HG02970 (cell line): ENCODE results near the gene ANKRD28.
"Not testable (repeated sequence)": the region's sequence is repeated elsewhere in the genome, so short reads cannot be mapped to it uniquely, and the experiment has no call there.

Experiments
- ATAC-seq: cut with Tn5 transposase; IDR thresholded peaks from one replicate; pipeline ENCODE4 v1.9.1; 2021; ENCODE audit warnings: mild to moderate bottlenecking, moderate library complexity, moderate number of reproducible peaks; ENCODE audit not compliant: unreplicated experiment, low FRiP score

Gene ANKRD28

DNA sequence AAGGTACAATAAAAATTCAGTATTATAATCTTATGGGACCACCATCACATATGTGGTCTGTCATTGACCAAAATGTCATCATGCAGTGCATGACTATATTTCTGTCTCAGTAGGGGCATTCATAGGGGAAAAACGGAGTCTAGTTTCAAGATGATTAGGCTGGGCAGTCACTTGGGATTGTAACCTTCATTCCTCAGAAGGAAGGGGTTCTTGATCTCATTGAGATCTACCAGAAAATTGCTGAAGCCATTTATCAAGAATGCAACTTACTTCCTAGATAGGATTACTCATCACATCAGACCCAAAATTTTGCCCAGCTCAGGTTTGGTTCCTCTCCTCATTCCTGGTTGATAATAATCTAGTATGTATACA lies 158.9 kb downstream of the ANKRD28 start:
- ATAC-seq = no peak

DNA sequence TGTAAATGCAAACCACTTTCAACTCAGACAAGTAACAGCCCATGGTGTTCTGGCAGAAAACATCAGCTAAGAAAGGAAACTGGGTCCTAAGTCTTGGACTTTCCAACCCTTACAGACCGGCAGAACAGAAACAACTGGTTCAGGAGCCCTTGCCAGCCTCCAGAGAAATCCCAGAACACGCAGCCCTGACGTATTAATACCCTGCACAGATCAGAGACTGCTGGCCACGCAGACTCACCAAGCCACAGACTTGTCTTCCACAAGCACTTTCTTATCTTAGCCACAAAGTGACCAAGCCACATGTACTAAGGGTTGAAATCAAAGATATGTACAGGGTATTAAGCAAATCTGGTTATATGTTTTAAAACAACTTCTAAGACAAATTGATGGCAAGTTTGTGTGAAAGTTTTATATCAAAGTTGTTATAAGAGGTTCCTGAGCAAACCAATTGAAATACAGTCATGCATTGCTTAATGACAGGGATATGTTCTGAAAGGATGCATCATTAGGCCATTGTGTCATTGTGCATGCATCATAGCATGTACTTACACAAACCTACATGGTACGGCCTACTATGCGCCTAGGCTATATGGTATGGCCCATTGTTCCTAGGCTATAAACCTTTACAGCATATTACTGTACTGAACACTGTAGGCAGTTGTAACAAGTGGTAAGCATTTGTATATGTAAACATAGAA lies 159.4 kb downstream of the ANKRD28 start:
- no peak for ATAC-seq

DNA sequence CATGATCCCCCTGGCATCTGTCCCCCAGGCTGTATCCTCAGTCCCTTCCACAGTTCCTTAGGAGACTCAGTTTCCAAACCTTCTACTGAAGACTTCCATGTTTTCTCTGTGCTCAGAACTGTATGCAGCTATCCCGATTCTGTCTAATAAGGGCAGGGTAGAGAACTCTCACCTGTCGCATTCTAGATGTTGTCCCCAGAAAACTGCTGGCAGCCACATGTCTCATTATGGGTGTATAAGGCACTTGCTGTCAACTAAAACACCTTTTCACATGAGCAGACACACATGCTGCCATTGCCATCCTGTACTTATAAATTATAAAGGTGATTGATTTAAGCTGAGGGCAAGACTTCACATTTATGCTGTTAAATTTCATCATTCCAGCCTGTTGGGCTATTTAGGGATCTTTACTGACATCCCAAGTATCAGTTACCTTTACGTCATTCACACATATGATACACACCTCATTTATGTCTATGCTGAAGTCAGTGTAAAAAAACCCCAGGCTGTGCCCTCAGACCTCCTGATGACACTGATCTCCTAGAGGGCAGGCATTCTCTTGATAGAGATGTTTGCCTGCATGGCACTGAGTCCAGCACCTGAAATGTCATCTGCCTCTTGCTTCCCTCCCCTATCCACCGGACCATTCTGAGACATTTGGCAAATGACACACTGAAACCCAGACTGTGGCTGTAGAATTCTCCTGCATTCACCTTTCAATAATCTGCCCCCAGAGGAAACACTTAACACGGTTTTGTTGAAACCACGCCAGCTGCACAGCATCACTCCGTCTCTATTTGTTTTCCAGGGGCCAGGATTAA lies 160.4 kb downstream of the ANKRD28 start:
- no peak for ATAC-seq

GRCh38 chr3:15636028-15636709 lies 161.6 kb downstream of the ANKRD28 start:
- no peak for ATAC-seq

- no peak for ATAC-seq
These were observed 162.6 kb downstream of the ANKRD28 start for GRCh38 chr3:15635121-15635661.

- ATAC-seq = no peak
These were observed 163.1 kb downstream of the ANKRD28 start for GRCh38 chr3:15634671-15635070.

DNA sequence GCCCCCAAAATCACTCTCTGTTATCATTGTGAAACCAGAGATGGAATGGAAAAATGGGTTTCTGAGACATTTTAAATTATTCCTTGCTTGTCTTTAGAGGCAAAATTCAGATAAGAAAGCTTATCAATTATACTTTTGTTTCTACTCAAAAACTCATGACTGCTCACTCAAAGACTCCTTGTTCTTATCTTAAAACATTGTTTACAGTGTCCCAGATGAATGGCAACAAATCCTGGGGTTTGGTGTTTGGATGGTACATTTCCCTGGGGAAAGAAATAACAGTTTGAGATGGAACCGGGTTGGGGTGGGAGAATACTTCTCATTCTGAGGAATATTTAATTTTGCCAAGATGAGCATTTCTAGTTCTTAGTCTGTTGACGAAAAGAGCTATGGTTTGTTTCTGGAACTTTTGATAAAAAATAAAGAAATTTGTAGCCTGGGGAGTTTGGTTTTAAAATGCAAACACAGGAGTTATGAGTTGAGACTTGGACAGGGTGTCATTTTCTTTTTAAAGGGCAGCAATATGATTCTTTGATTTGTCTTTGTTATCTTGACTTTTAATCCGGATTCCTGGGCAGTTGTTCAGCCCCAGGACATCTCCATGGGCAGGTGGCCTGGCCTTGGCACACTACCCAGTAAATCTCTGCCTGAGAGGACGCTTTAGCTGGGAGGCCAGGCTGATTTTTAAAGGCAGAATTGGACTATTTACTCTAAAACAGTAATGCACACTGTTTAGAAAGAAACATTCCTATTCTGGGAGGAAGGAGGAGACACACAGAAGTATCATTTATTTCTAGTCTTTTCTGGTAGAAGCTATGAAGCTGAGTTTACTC lies 163.8 kb downstream of the ANKRD28 start:
- ATAC-seq = no peak

DNA sequence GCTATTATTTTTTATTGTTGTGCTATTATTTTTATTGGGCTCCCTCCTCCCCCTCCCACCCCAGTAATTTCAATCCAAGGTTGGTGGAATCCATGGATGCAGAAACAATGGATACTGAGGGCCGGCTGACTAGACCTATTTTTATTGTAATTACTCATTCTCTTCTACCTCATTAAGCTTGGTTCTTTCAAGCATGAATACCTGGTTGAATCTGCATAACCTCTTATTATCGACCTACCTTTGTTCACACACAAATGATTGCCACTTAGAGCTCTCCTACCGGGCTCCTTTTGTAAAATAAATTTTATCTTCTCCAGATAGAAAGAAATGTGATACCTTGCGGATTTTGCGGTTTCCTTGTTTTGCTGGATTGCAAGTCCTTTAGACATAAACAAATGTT lies 164.6 kb downstream of the ANKRD28 start:
- ATAC-seq = no peak

GRCh38 chr3:15632212-15632580 lies 165.6 kb downstream of the ANKRD28 start:
- ATAC-seq = no peak

- ATAC-seq = no peak
These were observed 166.2 kb downstream of the ANKRD28 start for GRCh38 chr3:15631426-15632211.

GRCh38 chr3:15630646-15631350 lies 167.0 kb downstream of the ANKRD28 start:
- ATAC-seq = no peak

GRCh38 chr3:15629860-15630597 lies 167.8 kb downstream of the ANKRD28 start:
- ATAC-seq = peak; percentile 81

GRCh38 chr3:15628967-15629366 lies 168.8 kb downstream of the ANKRD28 start:
- ATAC-seq = no peak

- no peak for ATAC-seq
These were observed 174.0 kb downstream of the ANKRD28 start for GRCh38 chr3:15623535-15624440.

- not testable (repeated sequence) for ATAC-seq
These were observed 177.9 kb downstream of the ANKRD28 start for GRCh38 chr3:15619659-15620464.
